ENCODE measurements around the gene MAFB. TPM values are rescaled to one million over a fixed set of nuclear protein-coding genes. Genes with fewer than 3 reads are reported as not detected.

Gene MAFB
- total RNA-seq, 4 donors from 2014 or later, result 17.0 to 66.9 (median 28.7) TPM

- peaks cover 0 to 63% (median 7%) of the 10 kb centered on the region in 3 donors for H3K4me1 ChIP-seq
- peak overlapping the region; percentile 47 to 73 for H3K4me3 ChIP-seq
- TF ChIP-seq CTCF (IDR thresholded peaks at IDR 0.05) (peak in 1 of 4 experiments; percentile 16), POLR2A (IDR thresholded peaks at IDR 0.05) (peak in 1 of 2 donors; percentile 21), POLR2AphosphoS5 (IDR thresholded peaks at IDR 0.05) (no peak), EP300 (IDR thresholded peaks at IDR 0.05) (no peak)
- no peaks in the 10 kb centered on the region for H3K36me3 ChIP-seq
- H3K27ac ChIP-seq, result peak overlapping the region; percentile 40 to 98 (median 95)
- ATAC-seq, result peak; percentile 2
- no CpG with 5 or more reads among the region's 120 CpGs for WGBS, 2 donors (ENCODE audit: low coverage in 1 of 2)
- no peaks in the 10 kb centered on the region for H3K9me3 ChIP-seq
- peaks cover 43% of the 10 kb centered on the region for H3K27me3 ChIP-seq
Measured at GRCh38 chr20:40688129-40689099, 622 bp downstream of the MAFB start.

- Histone ChIP-seq H3K36me3 (no peaks in the 10 kb centered on the region), H3K4me1 (peaks cover 0 to 67% (median 10%) of the 10 kb centered on the region in 3 donors), H3K9me3 (no peaks in the 10 kb centered on the region), H3K4me3 (peak overlapping the region; percentile 47 to 73), H3K27me3 (peaks cover 41% of the 10 kb centered on the region), H3K27ac (peak overlapping the region in 3 of 4 donors; percentile 40 to 98 (median 97))
- TF ChIP-seq POLR2A (IDR thresholded peaks at IDR 0.05), result no peak
- TF ChIP-seq POLR2AphosphoS5 (IDR thresholded peaks at IDR 0.05), result no peak
- no peak for TF ChIP-seq EP300 (IDR thresholded peaks at IDR 0.05)
- no peak for TF ChIP-seq CTCF (IDR thresholded peaks at IDR 0.05)
- 0% methylated on average over 1 to 9 of the region's 62 CpGs for WGBS, 2 donors (ENCODE audit: low coverage in 1 of 2)
- ATAC-seq, result no peak
Measured at GRCh38 chr20:40687384-40688128, 1.5 kb downstream of the MAFB start.

- no peaks in the 10 kb centered on the region for H3K9me3 ChIP-seq
- no peak for TF ChIP-seq POLR2A (IDR thresholded peaks at IDR 0.05)
- TF ChIP-seq EP300 (IDR thresholded peaks at IDR 0.05), result no peak
- no peak for TF ChIP-seq POLR2AphosphoS5 (IDR thresholded peaks at IDR 0.05)
- TF ChIP-seq CTCF (IDR thresholded peaks at IDR 0.05), result no peak
- H3K36me3 ChIP-seq, result no peaks in the 10 kb centered on the region
- ATAC-seq, result no peak
- H3K27me3 ChIP-seq, result peaks cover 36% of the 10 kb centered on the region
- peak overlapping the region; percentile 47 to 73 for H3K4me3 ChIP-seq
- WGBS, 2 donors (ENCODE audit: low coverage in 1 of 2), result 61 to 69% methylated on average over 7 to 12 of the region's 12 CpGs
- peak overlapping the region in 3 of 4 donors; percentile 40 to 98 (median 97) for H3K27ac ChIP-seq
- H3K4me1 ChIP-seq, result peaks cover 0 to 67% (median 10%) of the 10 kb centered on the region in 3 donors
Measured at GRCh38 chr20:40686893-40687292, 2.1 kb downstream of the MAFB start.

GRCh38 chr20:40686434-40686882 is 2.6 kb downstream of the MAFB start:
- H3K4me1 ChIP-seq, result peaks cover 0 to 67% (median 10%) of the 10 kb centered on the region in 3 donors
- WGBS, 2 donors (ENCODE audit: low coverage in 1 of 2), result 56 to 62% methylated on average over 4 to 6 of the region's 7 CpGs

GRCh38 chr20:40685349-40685748 is 3.7 kb downstream of the MAFB start:
- H3K9me3 ChIP-seq, result no peaks in the 10 kb centered on the region
- 80% methylated on average over 1 of the region's 4 CpGs; no CpG with 5 or more reads in 1 of the 2 donors for WGBS, 2 donors (ENCODE audit: low coverage in 1 of 2)
- H3K27ac ChIP-seq, result peak overlapping the region in 1 of 4 donors; percentile 69
- TF ChIP-seq CTCF (IDR thresholded peaks at IDR 0.05) (no peak), POLR2A (IDR thresholded peaks at IDR 0.05) (peak in 1 of 2 donors; percentile 26)
- peak overlapping the region in 1 of 2 donors; percentile 73 for H3K4me3 ChIP-seq
- peaks cover 0 to 56% (median 7%) of the 10 kb centered on the region in 3 donors for H3K4me1 ChIP-seq
- H3K27me3 ChIP-seq, result peaks cover 20% of the 10 kb centered on the region
- no peaks in the 10 kb centered on the region for H3K36me3 ChIP-seq
- no peak for ATAC-seq

More at GRCh38 chr20:40686434-40686882, 2.6 kb downstream of the MAFB start:
- H3K9me3 ChIP-seq, result no peaks in the 10 kb centered on the region
- H3K36me3 ChIP-seq, result no peaks in the 10 kb centered on the region
- H3K4me3 ChIP-seq, result peak overlapping the region in 1 of 2 donors; percentile 73
- ATAC-seq, result no peak
- TF ChIP-seq POLR2A (IDR thresholded peaks at IDR 0.05) (peak in 1 of 2 donors; percentile 22), EP300 (IDR thresholded peaks at IDR 0.05) (no peak)
- H3K27me3 ChIP-seq, result peaks cover 31% of the 10 kb centered on the region
- H3K27ac ChIP-seq, result peak overlapping the region in 3 of 4 donors; percentile 32 to 98 (median 97)
